ENCODE data around the gene PCDHGC5.

PCDHGC5 gene

DNA sequence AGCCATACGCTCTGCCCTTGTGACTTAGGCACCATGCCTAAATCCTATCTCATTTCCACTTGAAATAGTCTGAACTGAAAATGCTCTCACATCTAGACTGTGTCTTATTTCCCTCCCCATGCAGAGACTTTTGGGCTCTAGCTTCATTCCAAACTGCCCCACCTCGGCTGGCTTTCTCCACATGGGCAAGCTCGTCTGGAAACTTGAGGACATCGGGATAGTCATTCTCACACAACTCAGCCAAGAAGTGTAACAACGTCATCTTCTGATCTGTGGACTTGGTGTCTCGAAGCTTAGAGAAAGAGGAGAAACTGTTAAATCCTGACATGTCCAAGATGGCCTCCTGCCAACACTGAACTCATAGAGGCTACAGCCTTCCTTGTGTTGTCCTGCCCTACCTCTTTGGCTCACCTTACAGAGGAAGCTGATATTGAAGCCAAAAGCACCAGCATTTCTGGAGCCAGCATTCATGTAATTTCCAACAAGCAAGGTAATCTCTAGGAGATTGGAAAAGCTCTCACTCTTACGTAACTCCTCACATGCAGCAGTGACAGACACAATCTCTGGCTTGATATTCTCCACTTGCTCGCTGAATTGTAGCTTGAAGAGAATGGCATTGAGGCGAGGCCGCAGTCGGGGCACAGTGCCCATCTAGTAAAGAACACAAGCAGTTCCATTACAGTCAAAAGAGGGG lies 39.6 kb downstream of the PCDHGC5 start:
- no peak for DNase-seq (ENCODE audit: low read depth, low spot score)
- TF ChIP-seq, protein P1, sequence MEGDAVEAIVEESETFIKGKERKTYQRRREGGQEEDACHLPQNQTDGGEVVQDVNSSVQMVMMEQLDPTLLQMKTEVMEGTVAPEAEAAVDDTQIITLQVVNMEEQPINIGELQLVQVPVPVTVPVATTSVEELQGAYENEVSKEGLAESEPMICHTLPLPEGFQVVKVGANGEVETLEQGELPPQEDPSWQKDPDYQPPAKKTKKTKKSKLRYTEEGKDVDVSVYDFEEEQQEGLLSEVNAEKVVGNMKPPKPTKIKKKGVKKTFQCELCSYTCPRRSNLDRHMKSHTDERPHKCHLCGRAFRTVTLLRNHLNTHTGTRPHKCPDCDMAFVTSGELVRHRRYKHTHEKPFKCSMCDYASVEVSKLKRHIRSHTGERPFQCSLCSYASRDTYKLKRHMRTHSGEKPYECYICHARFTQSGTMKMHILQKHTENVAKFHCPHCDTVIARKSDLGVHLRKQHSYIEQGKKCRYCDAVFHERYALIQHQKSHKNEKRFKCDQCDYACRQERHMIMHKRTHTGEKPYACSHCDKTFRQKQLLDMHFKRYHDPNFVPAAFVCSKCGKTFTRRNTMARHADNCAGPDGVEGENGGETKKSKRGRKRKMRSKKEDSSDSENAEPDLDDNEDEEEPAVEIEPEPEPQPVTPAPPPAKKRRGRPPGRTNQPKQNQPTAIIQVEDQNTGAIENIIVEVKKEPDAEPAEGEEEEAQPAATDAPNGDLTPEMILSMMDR (IDR thresholded peaks at IDR 0.05; ENCODE audit: low read depth, low read length): no peak
- in situ Hi-C loops (cut with HindIII; ENCODE audit: low sequenced_read_pairs): no loop called here
- no peak overlapping the region for H3K4me3 ChIP-seq (ENCODE audit: low read depth, low read length)

DNA sequence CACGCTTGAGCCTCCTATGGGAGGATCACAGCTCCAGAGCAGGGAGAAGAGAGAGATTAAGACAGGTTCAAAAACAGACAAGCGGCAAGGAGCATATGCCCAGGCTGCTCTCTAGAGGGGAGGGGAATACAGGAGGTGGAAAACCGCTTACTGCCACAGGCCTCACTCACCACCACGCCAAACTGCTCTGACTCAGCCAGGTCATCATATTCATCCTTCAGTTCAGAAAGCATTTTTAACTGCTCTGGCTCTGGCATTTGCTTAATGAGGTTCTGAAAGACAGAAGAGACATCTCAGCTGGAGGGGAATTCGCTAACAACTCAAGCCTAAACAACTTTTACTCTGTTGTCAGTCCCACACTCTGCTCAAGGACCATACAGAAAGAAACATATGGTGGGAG lies 40.1 kb downstream of the PCDHGC5 start:
- in situ Hi-C loops (cut with HindIII; ENCODE audit: low sequenced_read_pairs): no loop called here
- DNase-seq (ENCODE audit: low read depth, low spot score): peak; percentile 74
- no peak overlapping the region for H3K4me3 ChIP-seq (ENCODE audit: low read depth, low read length)
- TF ChIP-seq, protein P1 (IDR thresholded peaks at IDR 0.05; ENCODE audit: low read depth, low read length): no peak

DNA sequence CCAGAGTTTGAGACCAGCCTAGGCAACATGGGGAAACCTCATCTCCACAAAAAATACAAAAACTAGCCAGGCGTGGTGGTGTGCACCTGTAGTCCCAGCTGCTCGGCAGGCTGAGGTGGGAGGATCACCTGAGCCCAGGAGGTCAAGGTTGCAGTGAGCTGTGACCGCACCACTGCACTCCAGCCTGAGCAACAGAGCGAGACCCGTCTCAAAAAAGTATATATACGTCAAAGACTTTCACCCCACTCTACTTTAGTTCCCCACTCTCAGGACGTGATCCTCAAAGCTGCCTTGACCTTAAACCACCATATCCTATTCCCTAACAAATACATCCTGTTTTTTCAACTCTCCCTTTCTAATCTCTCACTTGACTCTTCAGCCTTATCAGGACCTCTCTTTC lies 41.0 kb downstream of the PCDHGC5 start:
- in situ Hi-C loops (cut with HindIII; ENCODE audit: low sequenced_read_pairs): no loop called here
- TF ChIP-seq, protein P1 (IDR thresholded peaks at IDR 0.05; ENCODE audit: low read depth, low read length): no peak
- no peak overlapping the region for H3K4me3 ChIP-seq (ENCODE audit: low read depth, low read length)

DNA sequence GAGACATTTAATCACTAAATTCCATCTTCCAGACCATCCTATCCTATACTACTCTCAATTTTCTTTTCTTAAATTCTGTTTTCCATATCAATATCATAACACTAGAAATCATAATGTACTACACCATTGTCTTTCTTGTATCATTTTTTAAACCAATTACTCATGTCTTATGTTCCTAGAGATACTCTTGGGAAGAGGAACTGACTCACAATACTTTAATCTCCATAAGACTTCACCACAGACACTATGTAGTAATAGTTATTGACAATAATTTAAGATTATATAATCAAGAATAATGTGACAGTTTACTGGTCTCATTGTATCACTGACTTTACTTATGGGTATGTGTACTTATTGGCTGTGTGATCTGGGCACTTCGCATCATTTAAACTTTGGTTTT lies 43.8 kb downstream of the PCDHGC5 start:
- TF ChIP-seq, protein P1 (IDR thresholded peaks at IDR 0.05; ENCODE audit: low read depth, low read length): no peak
- in situ Hi-C loops (cut with HindIII; ENCODE audit: low sequenced_read_pairs): no loop called here
- no peak overlapping the region for H3K4me3 ChIP-seq (ENCODE audit: low read depth, low read length)
- no peak for DNase-seq (ENCODE audit: low read depth, low spot score)

More for the DNA sequence above, 41.0 kb downstream of the PCDHGC5 start:
- no peak for DNase-seq (ENCODE audit: low read depth, low spot score)

DNA sequence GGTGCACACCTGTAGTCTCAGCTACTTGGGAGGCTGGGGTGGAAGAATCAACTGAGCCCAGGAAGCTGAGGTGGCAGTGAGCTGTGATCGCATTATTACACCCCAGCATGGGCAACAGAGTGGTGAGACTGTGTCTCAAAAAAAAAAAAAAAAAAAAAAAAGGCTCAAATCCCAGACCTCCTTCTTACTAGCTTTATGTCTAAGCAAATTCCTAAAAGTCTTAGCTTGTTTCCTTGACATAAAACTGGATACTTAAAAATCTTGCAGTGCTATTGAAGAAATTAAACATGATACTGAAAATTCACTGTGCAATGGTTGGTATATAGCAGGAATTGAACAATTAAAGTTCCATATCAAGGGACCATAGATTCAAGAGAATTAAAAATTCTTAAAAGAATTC lies 45.0 kb downstream of the PCDHGC5 start:
- no peak for DNase-seq (ENCODE audit: low read depth, low spot score)
- TF ChIP-seq, protein P1 (IDR thresholded peaks at IDR 0.05; ENCODE audit: low read depth, low read length): no peak
- H3K4me3 ChIP-seq (ENCODE audit: low read depth, low read length): no peak overlapping the region
- in situ Hi-C loops (cut with HindIII; ENCODE audit: low sequenced_read_pairs): no loop called here

DNA sequence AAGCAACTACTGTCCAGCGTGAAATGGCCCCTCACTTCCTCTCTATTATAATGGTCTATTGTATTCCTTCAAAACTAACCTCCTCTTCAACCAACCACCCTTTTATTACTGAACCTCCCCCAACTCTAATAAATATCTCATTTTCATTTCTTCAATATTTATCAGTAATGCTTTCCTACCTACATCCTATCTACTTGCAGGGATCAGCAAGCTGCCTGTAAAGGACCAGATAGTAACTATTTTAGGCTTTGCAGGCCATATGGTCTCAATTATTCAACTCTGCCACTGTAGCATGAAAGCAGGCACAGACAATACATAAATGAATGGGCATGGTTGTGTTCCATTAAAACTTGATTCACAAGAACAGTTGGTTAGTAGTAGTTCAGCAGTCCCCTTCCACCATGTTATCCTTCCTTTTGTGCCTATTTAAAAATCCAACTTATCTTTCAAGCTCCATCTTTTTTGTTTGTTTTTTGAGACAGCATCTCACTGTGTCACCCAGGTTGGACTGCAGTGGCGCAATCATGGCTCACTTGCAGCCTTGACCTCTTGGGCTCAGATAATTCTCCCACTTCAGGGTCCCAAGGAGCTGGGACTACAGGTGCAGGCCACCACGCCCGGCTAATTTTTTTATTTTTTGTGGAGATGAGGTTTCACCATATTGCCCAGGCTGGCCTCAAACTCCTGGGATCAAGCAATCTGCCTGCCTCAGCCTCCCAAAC lies 45.8 kb downstream of the PCDHGC5 start:
- in situ Hi-C loops (cut with HindIII; ENCODE audit: low sequenced_read_pairs): no loop called here
- TF ChIP-seq, protein P1 (IDR thresholded peaks at IDR 0.05; ENCODE audit: low read depth, low read length): no peak
- no peak overlapping the region for H3K4me3 ChIP-seq (ENCODE audit: low read depth, low read length)
- no peak for DNase-seq (ENCODE audit: low read depth, low spot score)
